GM19463 (cell line): ENCODE data around the gene ZFP28.

Source experiments
- ATAC-seq: cut with Tn5 transposase; IDR thresholded peaks from one replicate; pipeline ENCODE4 v1.9.1; 2021; ENCODE audit warnings: mild to moderate bottlenecking, moderate library complexity; ENCODE audit not compliant: unreplicated experiment

The ZFP28 gene

GRCh38 chr19:56595548-56595899, 56.8 kb downstream of the ZFP28 start:
- ATAC-seq, result peak; percentile 22

- no peak for ATAC-seq
Observed at GRCh38 chr19:56596676-56597075, 57.9 kb downstream of the ZFP28 start.

- ATAC-seq, result no peak
Observed at GRCh38 chr19:56597696-56598095, 58.9 kb downstream of the ZFP28 start.

GRCh38 chr19:56601375-56601774, 62.6 kb downstream of the ZFP28 start:
- ATAC-seq, result no peak

GRCh38 chr19:56603829-56604228, 65.1 kb downstream of the ZFP28 start:
- ATAC-seq, result no peak
